ENCODE measurements around the gene TUBB6.

DNA sequence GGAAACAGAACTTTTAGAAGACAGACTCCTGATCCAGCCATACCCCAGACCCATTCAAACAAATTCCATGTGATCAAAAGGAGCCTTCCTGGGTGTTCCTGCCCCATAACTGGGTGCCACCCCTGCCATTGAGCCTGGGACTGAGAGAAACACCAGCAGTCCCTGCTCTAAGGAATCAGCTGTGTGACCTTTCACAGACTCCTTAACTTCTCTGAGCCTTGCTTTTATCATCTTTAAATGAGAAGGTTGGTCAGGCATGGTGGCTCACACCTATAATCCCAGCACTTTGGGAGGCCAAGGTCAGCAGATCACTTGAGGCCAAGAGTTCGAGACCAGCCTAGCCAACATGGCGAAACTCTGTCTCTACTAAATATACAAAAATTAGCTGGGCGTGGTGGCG lies 33.2 kb upstream of the TUBB6 start:
- TF ChIP-seq POLR2A (IDR thresholded peaks at IDR 0.05), result no peak
- TF ChIP-seq, protein P1, sequence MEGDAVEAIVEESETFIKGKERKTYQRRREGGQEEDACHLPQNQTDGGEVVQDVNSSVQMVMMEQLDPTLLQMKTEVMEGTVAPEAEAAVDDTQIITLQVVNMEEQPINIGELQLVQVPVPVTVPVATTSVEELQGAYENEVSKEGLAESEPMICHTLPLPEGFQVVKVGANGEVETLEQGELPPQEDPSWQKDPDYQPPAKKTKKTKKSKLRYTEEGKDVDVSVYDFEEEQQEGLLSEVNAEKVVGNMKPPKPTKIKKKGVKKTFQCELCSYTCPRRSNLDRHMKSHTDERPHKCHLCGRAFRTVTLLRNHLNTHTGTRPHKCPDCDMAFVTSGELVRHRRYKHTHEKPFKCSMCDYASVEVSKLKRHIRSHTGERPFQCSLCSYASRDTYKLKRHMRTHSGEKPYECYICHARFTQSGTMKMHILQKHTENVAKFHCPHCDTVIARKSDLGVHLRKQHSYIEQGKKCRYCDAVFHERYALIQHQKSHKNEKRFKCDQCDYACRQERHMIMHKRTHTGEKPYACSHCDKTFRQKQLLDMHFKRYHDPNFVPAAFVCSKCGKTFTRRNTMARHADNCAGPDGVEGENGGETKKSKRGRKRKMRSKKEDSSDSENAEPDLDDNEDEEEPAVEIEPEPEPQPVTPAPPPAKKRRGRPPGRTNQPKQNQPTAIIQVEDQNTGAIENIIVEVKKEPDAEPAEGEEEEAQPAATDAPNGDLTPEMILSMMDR (IDR thresholded peaks at IDR 0.05), result no peak

Data from right lobe of liver (tissue), 4 donors.